Central memory CD8-positive, alpha-beta T cell (primary cell): ENCODE data around the gene RAB3IP.
"Not testable (repeated sequence)": the region's sequence is repeated elsewhere in the genome, so short reads cannot be mapped to it uniquely, and the experiment has no call there.

Experiments
- ATAC-seq: fragments of 150-1000 bp; cut with Tn5 transposase; replicated peaks from 2 replicates; pipeline ENCODE4 v1.10.0; 2022; ENCODE audit warnings: mild to moderate bottlenecking, moderate FRiP score, moderate number of reproducible peaks; ENCODE audit not compliant: poor library complexity, severe bottlenecking; ENCODE audit errors: extremely low read depth
- DNase-seq, 2 donors: peaks; one replicate each; pipeline ENCODE4 v3.0.0; 2021; ENCODE audit warnings: low spot score in 2 of 2
- H3K27ac Mint-ChIP-seq: one replicate; pipeline ENCODE4 v1.8.0; 2022; ENCODE audit warnings: low read depth, mild to moderate bottlenecking, moderate library complexity, mixed read lengths
- H3K27me3 Mint-ChIP-seq: one replicate; pipeline ENCODE4 v1.8.0; 2022; ENCODE audit warnings: mixed read lengths
- H3K36me3 Mint-ChIP-seq: one replicate; pipeline ENCODE4 v1.8.0; 2022; ENCODE audit warnings: mild to moderate bottlenecking, moderate library complexity, mixed read lengths; ENCODE audit not compliant: insufficient read depth
- H3K4me1 Mint-ChIP-seq: one replicate; pipeline ENCODE4 v1.8.0; 2022; ENCODE audit warnings: mixed read lengths
- H3K4me3 Mint-ChIP-seq: one replicate; pipeline ENCODE4 v1.8.0; 2022; ENCODE audit warnings: mild to moderate bottlenecking, moderate library complexity, mixed read lengths
- H3K9me3 Mint-ChIP-seq: one replicate; pipeline ENCODE4 v1.8.0; 2022; ENCODE audit warnings: mixed read lengths

The RAB3IP gene

DNA sequence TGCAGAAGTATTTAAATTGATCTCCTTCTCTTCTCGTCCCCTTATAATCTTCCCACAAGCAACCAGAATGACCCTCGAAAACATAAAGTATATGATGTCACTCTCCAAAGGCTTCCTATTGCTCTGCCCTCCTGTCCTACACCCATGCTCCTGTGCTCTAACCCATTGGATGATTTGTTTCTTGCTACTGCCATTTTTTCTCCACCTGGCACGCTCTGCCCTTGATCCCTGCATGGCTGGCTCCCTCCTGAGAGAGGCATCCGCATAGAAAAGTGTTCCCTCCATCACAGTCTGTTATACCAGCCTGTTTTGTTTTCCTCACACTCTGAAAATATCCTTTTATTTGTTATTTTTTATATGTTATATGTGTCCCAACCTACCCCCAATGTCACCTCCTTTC is 106.2 kb downstream of the RAB3IP start:
- Mint-ChIP-seq H3K9me3 (no peaks in the 10 kb centered on the region), H3K4me1 (no peaks in the 10 kb centered on the region)
- no peak for ATAC-seq

DNA sequence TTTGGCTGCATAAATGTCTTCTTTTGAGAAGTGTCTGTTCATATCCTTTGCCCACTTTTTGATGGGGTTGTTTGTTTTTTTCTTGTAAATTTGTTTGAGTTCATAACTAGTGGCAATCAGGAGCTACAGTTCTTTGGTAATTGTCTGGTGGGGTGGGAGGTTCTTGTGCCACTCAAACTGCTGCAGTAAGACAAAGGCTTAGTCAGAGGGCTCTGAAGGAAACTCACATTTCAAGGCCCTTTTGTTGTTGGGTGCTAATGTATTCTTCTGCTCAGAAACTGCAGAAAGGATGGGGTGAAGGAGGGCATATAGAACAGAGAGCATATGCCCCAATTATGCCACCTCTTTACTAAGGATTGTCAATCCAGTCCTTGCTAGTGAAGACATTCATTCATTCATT is 108.3 kb downstream of the RAB3IP start:
- H3K4me1 Mint-ChIP-seq = no peaks in the 10 kb centered on the region
- ATAC-seq (no peak), DNase-seq (no peak)
- no peaks in the 10 kb centered on the region for H3K36me3 Mint-ChIP-seq
- no peak overlapping the region for H3K27ac Mint-ChIP-seq
- H3K9me3 Mint-ChIP-seq = no peaks in the 10 kb centered on the region
- no peak overlapping the region for H3K4me3 Mint-ChIP-seq
- H3K27me3 Mint-ChIP-seq = peaks cover 36% of the 10 kb centered on the region

More for the DNA sequence above, 106.2 kb downstream of the RAB3IP start:
- Mint-ChIP-seq H3K27me3 (peaks cover 43% of the 10 kb centered on the region), H3K27ac (no peak overlapping the region), H3K36me3 (peaks cover 2% of the 10 kb centered on the region), H3K4me3 (no peak overlapping the region)
- DNase-seq = no peak

DNA sequence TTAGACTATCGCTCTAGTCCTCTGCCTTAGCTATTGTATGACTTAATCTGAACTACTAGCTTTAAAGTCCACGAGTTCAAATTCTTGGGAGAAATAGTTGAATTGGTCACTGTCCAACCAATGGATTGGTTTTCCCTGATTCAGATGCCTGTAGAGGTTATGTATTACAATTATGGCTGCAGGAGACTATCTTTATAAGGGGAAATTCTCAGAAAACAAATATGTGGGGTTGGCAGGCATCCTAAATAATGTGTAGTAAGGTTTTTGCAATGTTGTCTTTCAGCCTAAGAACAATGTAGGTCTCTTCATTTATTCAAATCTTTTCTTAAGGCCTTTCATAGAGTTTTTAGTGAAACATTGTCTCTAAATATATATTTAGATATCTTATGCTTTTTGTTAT is 113.3 kb downstream of the RAB3IP start:
- H3K4me1 Mint-ChIP-seq = no peaks in the 10 kb centered on the region
- no peak overlapping the region for H3K4me3 Mint-ChIP-seq
- peaks cover 5% of the 10 kb centered on the region for H3K9me3 Mint-ChIP-seq
- H3K27ac Mint-ChIP-seq = no peak overlapping the region
- no peaks in the 10 kb centered on the region for H3K36me3 Mint-ChIP-seq
- H3K27me3 Mint-ChIP-seq = peaks cover 16% of the 10 kb centered on the region
- DNase-seq (no peak), ATAC-seq (no peak)

DNA sequence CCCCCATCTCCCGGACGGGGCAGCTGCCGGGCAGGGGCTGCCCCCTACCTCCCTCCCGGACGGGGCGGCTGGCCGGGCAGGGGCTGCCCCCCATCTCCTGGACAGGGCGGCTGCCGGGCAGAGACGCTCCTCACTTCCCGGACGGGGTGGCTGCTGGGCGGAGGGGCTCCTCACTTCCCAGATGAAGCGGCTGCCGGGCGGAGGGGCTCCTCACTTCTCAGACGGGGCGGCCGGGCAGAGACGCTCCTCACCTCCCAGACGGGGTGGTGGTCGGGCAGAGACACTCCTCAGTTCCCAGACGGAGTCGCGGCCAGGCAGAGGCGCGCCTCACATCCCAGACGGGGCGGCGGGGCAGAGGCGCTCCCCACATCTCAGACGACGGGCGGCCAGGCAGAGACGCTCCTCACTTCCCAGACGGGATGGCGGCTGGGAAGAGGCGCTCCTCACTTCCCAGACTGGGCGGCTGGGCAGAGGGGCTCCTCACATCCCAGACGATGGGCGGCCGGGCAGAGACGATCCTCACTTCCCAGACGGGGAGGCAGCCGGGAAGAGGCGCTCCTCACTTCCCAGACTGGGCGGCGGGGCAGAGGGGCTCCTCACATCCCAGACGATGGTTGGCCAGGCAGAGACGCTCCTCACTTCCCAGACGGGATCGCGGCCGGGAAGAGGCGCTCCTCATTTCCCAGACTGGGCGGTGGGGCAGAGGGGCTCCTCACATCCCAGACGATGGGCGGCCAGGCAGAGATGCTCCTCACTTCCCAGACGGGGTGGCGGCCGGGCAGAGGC is 114.7 kb downstream of the RAB3IP start:
- not testable (repeated sequence) for DNase-seq, ATAC-seq, H3K4me3 Mint-ChIP-seq, H3K4me1 Mint-ChIP-seq, H3K36me3 Mint-ChIP-seq, H3K9me3 Mint-ChIP-seq, H3K27ac Mint-ChIP-seq
- H3K27me3 Mint-ChIP-seq = peaks cover 16% of the 10 kb centered on the region

DNA sequence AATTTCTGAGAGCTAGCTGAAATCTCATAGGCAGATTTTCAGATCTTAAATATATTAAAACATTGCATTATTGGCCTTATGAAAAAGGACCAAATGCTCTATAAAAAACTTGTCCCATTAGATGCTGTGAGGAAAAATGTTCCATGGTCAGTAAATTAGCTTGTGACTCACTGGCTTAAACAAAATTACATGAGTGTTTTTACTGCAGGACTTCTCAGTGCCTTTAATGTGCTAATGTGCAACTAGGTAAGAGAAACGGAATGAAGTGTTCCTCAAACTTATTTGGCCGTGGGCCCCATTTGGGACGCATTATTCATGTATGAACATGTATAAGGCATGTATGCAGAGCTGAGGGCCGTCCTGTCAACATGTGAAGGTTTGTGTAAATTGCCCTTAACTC is 128.0 kb downstream of the RAB3IP start:
- DNase-seq (no peak), ATAC-seq (no peak)
- no peak overlapping the region for H3K4me3 Mint-ChIP-seq
- no peak overlapping the region for H3K27ac Mint-ChIP-seq
- no peaks in the 10 kb centered on the region for H3K9me3 Mint-ChIP-seq
- no peaks in the 10 kb centered on the region for H3K36me3 Mint-ChIP-seq
- H3K27me3 Mint-ChIP-seq = peaks cover 58% of the 10 kb centered on the region
- H3K4me1 Mint-ChIP-seq = no peaks in the 10 kb centered on the region

DNA sequence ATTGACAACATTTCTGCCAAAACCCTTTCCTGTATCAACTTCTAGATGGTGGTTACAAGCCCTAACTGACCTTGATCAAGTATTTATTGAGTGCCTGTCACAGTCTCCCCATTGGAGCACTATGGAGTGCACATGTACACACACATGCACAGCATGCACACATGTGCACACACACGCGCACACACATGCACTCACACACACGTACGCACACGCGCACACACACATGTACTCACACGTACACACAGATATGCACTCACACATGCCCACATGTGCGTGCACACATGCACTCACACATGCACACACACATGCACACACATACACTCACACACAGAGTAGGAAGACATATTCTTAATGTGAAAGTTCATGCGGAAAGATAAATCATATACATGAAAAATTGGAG is 130.0 kb downstream of the RAB3IP start:
- no peaks in the 10 kb centered on the region for H3K36me3 Mint-ChIP-seq
- peaks cover 58% of the 10 kb centered on the region for H3K27me3 Mint-ChIP-seq

DNA sequence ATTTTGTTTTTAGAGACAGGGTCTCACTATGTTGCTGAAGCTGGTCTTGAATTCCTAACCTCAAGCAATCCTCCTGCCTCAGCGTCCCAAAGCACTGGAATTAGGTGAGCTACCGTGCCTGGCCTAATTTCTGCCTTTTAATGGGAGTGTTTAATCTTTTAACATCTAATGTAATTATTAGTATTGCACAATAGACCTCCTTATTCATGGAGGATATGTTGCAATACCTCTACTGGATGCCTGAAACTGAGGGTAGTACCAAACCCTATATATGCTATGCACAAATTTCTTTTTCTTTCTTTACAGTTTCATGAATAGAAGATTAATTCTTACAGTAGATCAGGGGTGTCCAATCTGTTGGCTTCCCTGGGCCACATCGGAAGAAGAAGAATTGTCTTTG is 134.1 kb downstream of the RAB3IP start:
- ATAC-seq (no peak), DNase-seq (no peak)
- Mint-ChIP-seq H3K4me3 (no peak overlapping the region), H3K27me3 (peaks cover 48% of the 10 kb centered on the region), H3K4me1 (no peaks in the 10 kb centered on the region), H3K9me3 (no peaks in the 10 kb centered on the region), H3K27ac (no peak overlapping the region), H3K36me3 (no peaks in the 10 kb centered on the region)

More for the DNA sequence above, 130.0 kb downstream of the RAB3IP start:
- ATAC-seq (no peak), DNase-seq (no peak)
- H3K27ac Mint-ChIP-seq = no peak overlapping the region
- H3K4me3 Mint-ChIP-seq = no peak overlapping the region
- no peaks in the 10 kb centered on the region for H3K4me1 Mint-ChIP-seq
- no peaks in the 10 kb centered on the region for H3K9me3 Mint-ChIP-seq
